K562 (cell line): Measurements from ENCODE around the gene SYTL2. TPM values are rescaled to one million over a fixed set of nuclear protein-coding genes. Genes with fewer than 3 reads are reported as not detected.

Source experiments
- ATAC-seq: fragments of 200-7000 bp; cut with Tn5 transposase; 3 replicates; pipeline ENCODE4 v1.9.1; 2020; ENCODE audit warnings: moderate library complexity
- BruUV-seq: library from RNA; stranded (reverse); fragments of 400-500 nt; replicated peaks from 2 replicates; lab custom pipeline; 2021; lab: Mats Ljungman, UMichigan
- CTCF ChIA-PET: fragments of 300-600 bp; formaldehyde crosslinking; extraction: SDS; loops from one replicate; lab custom pipeline; 2021; ENCODE audit warnings: low intra/inter-chr PET ratio; lab: Yijun Ruan, JAX
- POLR2A ChIA-PET: fragments of 300-600, 350-650 bp; sonication (Branson Sonifier 250); formaldehyde crosslinking; extraction: SDS; loops from one replicate; lab custom pipeline; 2021; ENCODE audit warnings: antibody characterized with exemption, inconsistent platforms; lab: Yijun Ruan, JAX
- DNase-seq, 4 experiments: peaks; one replicate each; pipeline versions ENCODE4 v3.0.0 to v3.0.0-alpha.2; 2011 to 2018; ENCODE audit warnings: low spot score in 3 of 4, mixed read lengths in 3 of 4; ENCODE audit errors: extremely low read depth in 1 of 4
- FAIRE-seq: peaks from 2 replicates; lab custom pipeline; 2011; peaks lifted over from hg19 to GRCh38; lab: Jason Lieb, UNC
- H2AFZ ChIP-seq: 2 replicates; pipeline ENCODE4 v1.6.0; 2011; ENCODE audit warnings: low read depth, low read length, control low read depth, inconsistent platforms
- H3K27ac ChIP-seq: fragments of 200-600 bp; 3 replicates; pipeline ENCODE4 v1.8.0; 2011; ENCODE audit warnings: low read depth, mild to moderate bottlenecking, control low read depth, inconsistent platforms, low read length, moderate library complexity, mixed read lengths; ENCODE audit errors: extremely low read depth
- H3K27me3 ChIP-seq, 2 experiments: fragments of 300-600 bp in 1 of 2; 2 replicates in 1 of 2; 3 replicates in 1 of 2; pipeline versions ENCODE4 v1.6.0 to v1.8.0; 2011; ENCODE audit warnings: inconsistent platforms in 2 of 2, low read length in 2 of 2, mild to moderate bottlenecking in 1 of 2, mixed read lengths in 1 of 2, moderate library complexity in 1 of 2; ENCODE audit not compliant: control insufficient read depth in 2 of 2, insufficient read depth in 2 of 2
- H3K36me3 ChIP-seq: fragments of 300-600 bp; 3 replicates; pipeline ENCODE4 v1.8.0; 2011; ENCODE audit warnings: mild to moderate bottlenecking, low read length, inconsistent platforms; ENCODE audit not compliant: control insufficient read depth, insufficient read depth
- H3K4me1 ChIP-seq, 2 experiments: fragments of 200-600 bp in 1 of 2; replicated peaks in 1 of 2; 2 replicates in 1 of 2; 3 replicates in 1 of 2; pipeline versions ENCODE4 v1.5.1 to v1.8.0; 2011; ENCODE audit warnings: inconsistent platforms in 2 of 2, low read length in 2 of 2, mild to moderate bottlenecking in 1 of 2, mixed read lengths in 1 of 2, moderate library complexity in 1 of 2; ENCODE audit not compliant: control insufficient read depth in 2 of 2, insufficient read depth in 2 of 2
- H3K4me2 ChIP-seq: 2 replicates; pipeline ENCODE4 v1.6.1; 2011; ENCODE audit warnings: low read length, control low read depth, inconsistent platforms, mixed read lengths; ENCODE audit not compliant: insufficient read depth
- H3K4me3 ChIP-seq: fragments of 200-600 bp; sonication (generic), shearing (Covaris generic); 2 replicates; pipeline ENCODE4 v1.5.1; 2016; ENCODE audit warnings: control low read depth, inconsistent platforms
- H3K79me2 ChIP-seq: fragments of 200-600 bp; 3 replicates; pipeline ENCODE4 v1.8.0; 2011; ENCODE audit warnings: low read length, inconsistent platforms; ENCODE audit not compliant: control insufficient read depth, insufficient read depth
- H3K9ac ChIP-seq, 2 experiments: 2 replicates each; pipeline versions ENCODE4 v1.6.0 to v1.6.1; 2011; ENCODE audit warnings: low read depth in 2 of 2, low read length in 2 of 2, control low read depth in 1 of 2, inconsistent platforms in 1 of 2, mild to moderate bottlenecking in 1 of 2, mixed read lengths in 1 of 2; ENCODE audit not compliant: insufficient read depth in 1 of 2
- H3K9me1 ChIP-seq: one replicate; pipeline ENCODE4 v1.6.0; 2011; ENCODE audit warnings: inconsistent platforms, mild to moderate bottlenecking, low read length, moderate library complexity; ENCODE audit not compliant: control insufficient read depth, insufficient read depth
- H3K9me3 ChIP-seq: replicated peaks from 2 replicates; pipeline ENCODE4 v1.5.1; 2011; ENCODE audit warnings: low read depth, low read length, inconsistent platforms; ENCODE audit not compliant: control insufficient read depth, insufficient read depth
- H4K20me1 ChIP-seq: replicated peaks from 2 replicates; pipeline ENCODE4 v1.6.1; 2011; ENCODE audit warnings: low read length, inconsistent platforms, mixed read lengths; ENCODE audit not compliant: control insufficient read depth, insufficient read depth
- EP300 ChIP-seq: IDR thresholded peaks from 2 replicates; pipeline ENCODE4 v1.6.1; 2012; ENCODE audit warnings: low read length, improper control_type of control experiment
- EP400 ChIP-seq: fragments of 450-650 bp; IDR thresholded peaks from 2 replicates; pipeline ENCODE4 v1.6.1; 2017; ENCODE audit warnings: antibody characterized with exemption, mild to moderate bottlenecking, moderate library complexity
- ESRRA ChIP-seq: fragments of 450-650 bp; IDR thresholded peaks from 2 replicates; pipeline ENCODE4 v1.6.1; 2014; ENCODE audit warnings: low read depth, mild to moderate bottlenecking, moderate library complexity, borderline replicate concordance
- MAFF ChIP-seq: IDR thresholded peaks from 2 replicates; pipeline ENCODE4 v1.6.1; 2012; ENCODE audit warnings: low read length, improper control_type of control experiment
- MAFG ChIP-seq: fragments of 450-650 bp; conservative IDR thresholded peaks from 2 replicates; pipeline ENCODE4 v1.6.1; 2016; ENCODE audit warnings: missing genetic modification characterization, missing compliant biosample characterization
- NEUROD1 ChIP-seq: fragments of 150-350 bp; IDR thresholded peaks from 2 replicates; pipeline ENCODE4 v1.6.1; 2014; ENCODE audit warnings: borderline replicate concordance, low read length, low read depth; ENCODE audit not compliant: partially characterized antibody
- RAD21 ChIP-seq, 2 experiments: fragments of 250-450 bp in 1 of 2; fragments of 450-650 bp in 1 of 2; sonication (Bioruptor Pico) in 1 of 2; formaldehyde crosslinking in 1 of 2; IDR thresholded peaks in 1 of 2; conservative IDR thresholded peaks in 1 of 2; 2 replicates each; pipeline versions ENCODE4 v1.4.0 to v1.8.0; 2020 to 2022; ENCODE audit warnings: mild to moderate bottlenecking in 2 of 2, moderate library complexity in 1 of 2
- RBBP5 ChIP-seq: fragments of 200-600 bp; sonication (generic); IDR thresholded peaks from 2 replicates; pipeline ENCODE4 v1.6.1; 2012; ENCODE audit warnings: borderline replicate concordance, mild to moderate bottlenecking, low read length, control low read depth, inconsistent platforms; ENCODE audit not compliant: insufficient read depth, poor library complexity, severe bottlenecking
- RUNX1 ChIP-seq: sonication (generic); IDR thresholded peaks from 2 replicates; pipeline ENCODE4 v1.6.1; 2016; ENCODE audit warnings: antibody characterized with exemption, low read depth
- ZNF174 ChIP-seq: fragments of 250-450 bp; sonication (Bioruptor Pico); IDR thresholded peaks from 2 replicates; pipeline ENCODE4 v1.4.0; 2020; ENCODE audit warnings: mild to moderate bottlenecking
- ZNF354B ChIP-seq: fragments of 250-450 bp; sonication (Bioruptor Pico); IDR thresholded peaks from 2 replicates; pipeline ENCODE4 v1.4.0; 2020
- ZNF436 ChIP-seq: fragments of 250-450, 450-650 bp; sonication (Bioruptor Pico); formaldehyde crosslinking; IDR thresholded peaks from 2 replicates; pipeline ENCODE4 v1.7.0; 2020; ENCODE audit warnings: mild to moderate bottlenecking
- ZNF584 ChIP-seq: fragments of 200-800 bp; sonication (Bioruptor generic); IDR thresholded peaks from 2 replicates; pipeline ENCODE4 v1.6.1; 2016; ENCODE audit warnings: low read depth, mild to moderate bottlenecking, missing genetic modification characterization, missing compliant biosample characterization
- ZNF699 ChIP-seq: fragments of 250-450 bp; sonication (Bioruptor Pico); IDR thresholded peaks from 2 replicates; pipeline ENCODE4 v1.8.0; 2021; ENCODE audit warnings: mild to moderate bottlenecking, moderate library complexity; ENCODE audit not compliant: insufficient replicate concordance
- WGBS: fragments of 100-300 bp; shearing (Covaris generic); methylation state at CpG from one replicate; pipeline ENCODE4 v1.1.6; 2016; ENCODE audit warnings: low coverage, mixed read lengths; ENCODE audit not compliant: insufficient coverage; ENCODE audit errors: missing lambda C conversion rate; 5-methylcytosine and 5-hydroxymethylcytosine counted together
- in situ Hi-C: fragments of 300-500 bp; cut with MboI; formaldehyde crosslinking; loops from 4 replicates; pipeline ENCODE4 v1.15.0; 2018; ENCODE audit warnings: inconsistent platforms, mixed read lengths
- intact Hi-C: fragments of 100-400 bp; cut with micrococcal nuclease; formaldehyde crosslinking; loops from 2 replicates; pipeline ENCODE4 v1.14.2; 2022
- polyA plus RNA-seq, 8 experiments: library from polyadenylated mRNA; depleted of rRNA in 4 of 8; stranded (reverse) in 5 of 8; unstranded in 3 of 8; fragments of >200 nt; fragmentation: Nextera tagmentation in 2 of 8; fragmentation: Illumina TruSeq in 1 of 8; extraction: Ambion mirVana in 2 of 8; extraction: Trizol in 1 of 8; gene quantifications; 2 replicates each; pipeline versions ENCODE4 v1.2.1 to v1.2.3, GENCODE V29; 2011 to 2014; ENCODE audit warnings: inconsistent platforms in 1 of 8, missing spikeins in 1 of 8
- total RNA-seq, 7 experiments: library from RNA; depleted of rRNA in 6 of 7; stranded (reverse); fragments of >200 nt in 6 of 7; fragmentation: Illumina TruSeq in 2 of 7; extraction: Trizol in 2 of 7; gene quantifications; 2 replicates each; pipeline versions ENCODE4 v1.2.1 to v1.2.3, GENCODE V29; 2011 to 2021; ENCODE audit warnings: low replicate concordance in 1 of 7
- TF ChIP-seq, protein P1 (sequence below): fragments of 250-450 bp; sonication (Bioruptor Pico); IDR thresholded peaks from 2 replicates; pipeline ENCODE4 v1.4.0; 2020; ENCODE audit warnings: mild to moderate bottlenecking, moderate library complexity, borderline replicate concordance
- TF ChIP-seq, protein P2 (sequence below): fragments of 250-450 bp; sonication (Bioruptor Pico); IDR thresholded peaks from 2 replicates; pipeline ENCODE4 v1.8.0; 2021; ENCODE audit warnings: borderline replicate concordance, mild to moderate bottlenecking, moderate library complexity; ENCODE audit not compliant: poor library complexity, severe bottlenecking

Gene SYTL2
- total and polyA plus RNA-seq, 9 of the 15 experiments (the other 6 are each of a cell fraction or from before 2014, with no cell fraction given): 0.05 to 0.57 (median 0.35) TPM

DNA sequence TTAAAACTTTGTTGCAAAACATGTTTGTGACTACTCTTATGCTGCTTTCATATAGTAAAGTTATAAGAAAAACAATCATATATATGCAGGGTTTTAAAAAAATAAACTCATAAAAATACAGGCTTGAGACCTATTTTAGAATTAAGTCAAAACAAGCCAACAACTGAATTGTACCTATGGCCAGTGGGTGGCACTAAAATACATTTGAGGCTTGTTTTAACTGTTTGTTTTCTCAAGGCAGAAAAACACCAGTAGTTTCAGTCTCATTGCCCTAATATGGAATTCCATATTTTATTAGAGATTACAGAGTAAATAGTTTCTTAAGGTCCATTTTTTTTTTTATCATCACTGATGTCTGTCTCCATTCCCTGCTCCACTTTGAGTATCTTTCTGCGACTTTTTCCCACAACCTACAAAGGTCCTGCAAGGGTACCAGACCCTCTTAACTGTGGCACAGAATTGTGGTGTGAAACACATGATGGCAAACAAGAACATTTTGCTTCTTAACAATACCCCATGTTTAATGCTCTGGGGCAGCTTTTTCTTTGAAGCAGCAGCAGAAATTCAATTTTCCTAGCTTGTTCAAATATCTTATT is 116.5 kb downstream of the SYTL2 start:
- 0% methylated on average over 1 of the region's 1 CpG for WGBS
- H2AFZ ChIP-seq: no peak overlapping the region
- H3K9me1 ChIP-seq: no peaks in the 10 kb centered on the region
- H3K9ac ChIP-seq: no peak overlapping the region
- no TSS peak for BruUV-seq
- FAIRE-seq (no peak), ATAC-seq (peak; percentile 67), DNase-seq (peak in 2 of 4 experiments; percentile 12 to 21)
- H3K4me1 ChIP-seq: no peaks in the 10 kb centered on the region
- intact Hi-C loops (loop anchor here (5.0 kb wide), 1 partner anchor 148 kb away; no protein-coding TSS in a partner anchor), in situ Hi-C loops (no loop called here)
- H3K79me2 ChIP-seq: no peaks in the 10 kb centered on the region
- CTCF ChIA-PET: interaction anchor here (1.1 kb wide), 1 partner anchor 597 kb away, joined by 7 read pairs; no protein-coding TSS in a partner anchor
- H3K4me3 ChIP-seq: no peak overlapping the region
- H3K27ac ChIP-seq: no peak overlapping the region
- 0 out of 5 replicates have a peak, but pooled peaks cover 0 to 5% of the 10 kb centered on the region in 2 experiments for H3K27me3 ChIP-seq
- no peaks in the 10 kb centered on the region for H3K9me3 ChIP-seq
- POLR2A ChIA-PET: no interaction called here
- no peaks in the 10 kb centered on the region for H4K20me1 ChIP-seq
- H3K36me3 ChIP-seq: no peaks in the 10 kb centered on the region
- H3K4me2 ChIP-seq: no peak overlapping the region
- TF ChIP-seq ESRRA (no peak), RBBP5 (no peak), ZNF436 (CRISPR knock-in tag) (no peak), ZNF354B (CRISPR knock-in tag) (no peak), ZNF584 (CRISPR knock-in tag) (no peak), MAFG (no peak), NEUROD1 (no peak), MAFF (no peak), EP300 (no peak), RUNX1 (no peak), ZNF174 (no peak), EP400 (no peak), ZNF699 (CRISPR knock-in tag) (no peak), RAD21 (CRISPR knock-in tag; conservative IDR thresholded peaks at IDR 0.05 in 1 of 2, IDR thresholded peaks at IDR 0.05 in 1 of 2) (peak; percentile 55 to 67)
- TF ChIP-seq, protein P1, sequence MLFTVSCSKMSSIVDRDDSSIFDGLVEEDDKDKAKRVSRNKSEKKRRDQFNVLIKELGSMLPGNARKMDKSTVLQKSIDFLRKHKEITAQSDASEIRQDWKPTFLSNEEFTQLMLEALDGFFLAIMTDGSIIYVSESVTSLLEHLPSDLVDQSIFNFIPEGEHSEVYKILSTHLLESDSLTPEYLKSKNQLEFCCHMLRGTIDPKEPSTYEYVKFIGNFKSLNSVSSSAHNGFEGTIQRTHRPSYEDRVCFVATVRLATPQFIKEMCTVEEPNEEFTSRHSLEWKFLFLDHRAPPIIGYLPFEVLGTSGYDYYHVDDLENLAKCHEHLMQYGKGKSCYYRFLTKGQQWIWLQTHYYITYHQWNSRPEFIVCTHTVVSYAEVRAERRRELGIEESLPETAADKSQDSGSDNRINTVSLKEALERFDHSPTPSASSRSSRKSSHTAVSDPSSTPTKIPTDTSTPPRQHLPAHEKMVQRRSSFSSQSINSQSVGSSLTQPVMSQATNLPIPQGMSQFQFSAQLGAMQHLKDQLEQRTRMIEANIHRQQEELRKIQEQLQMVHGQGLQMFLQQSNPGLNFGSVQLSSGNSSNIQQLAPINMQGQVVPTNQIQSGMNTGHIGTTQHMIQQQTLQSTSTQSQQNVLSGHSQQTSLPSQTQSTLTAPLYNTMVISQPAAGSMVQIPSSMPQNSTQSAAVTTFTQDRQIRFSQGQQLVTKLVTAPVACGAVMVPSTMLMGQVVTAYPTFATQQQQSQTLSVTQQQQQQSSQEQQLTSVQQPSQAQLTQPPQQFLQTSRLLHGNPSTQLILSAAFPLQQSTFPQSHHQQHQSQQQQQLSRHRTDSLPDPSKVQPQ: no peak
- TF ChIP-seq, protein P2, sequence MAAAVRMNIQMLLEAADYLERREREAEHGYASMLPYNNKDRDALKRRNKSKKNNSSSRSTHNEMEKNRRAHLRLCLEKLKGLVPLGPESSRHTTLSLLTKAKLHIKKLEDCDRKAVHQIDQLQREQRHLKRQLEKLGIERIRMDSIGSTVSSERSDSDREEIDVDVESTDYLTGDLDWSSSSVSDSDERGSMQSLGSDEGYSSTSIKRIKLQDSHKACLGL (CRISPR knock-in tag): no peak
